T-helper 1 cell treated with Interleukin-12 subunit alpha and Interleukin-12 subunit beta and Interleukin-4 antibody, amounts not matched to agents 30 ng/mL and 1 ng/mL, for 36 hours (primary cell): ENCODE data around the gene CDH13. TPM values are rescaled to one million over a fixed set of nuclear protein-coding genes. Genes with fewer than 3 reads are reported as not detected.

Experiments
- intact Hi-C: fragments of 100-400 bp; cut with micrococcal nuclease; formaldehyde crosslinking; loops from one replicate; pipeline ENCODE4 v1.15.1; 2024
- total RNA-seq: library from RNA; stranded (reverse); gene quantifications from 2 replicates; pipeline ENCODE4 v1.2.3, GENCODE V29; 2022

Gene CDH13
- total RNA-seq, 1 donor from 2014 or later: not detected

DNA sequence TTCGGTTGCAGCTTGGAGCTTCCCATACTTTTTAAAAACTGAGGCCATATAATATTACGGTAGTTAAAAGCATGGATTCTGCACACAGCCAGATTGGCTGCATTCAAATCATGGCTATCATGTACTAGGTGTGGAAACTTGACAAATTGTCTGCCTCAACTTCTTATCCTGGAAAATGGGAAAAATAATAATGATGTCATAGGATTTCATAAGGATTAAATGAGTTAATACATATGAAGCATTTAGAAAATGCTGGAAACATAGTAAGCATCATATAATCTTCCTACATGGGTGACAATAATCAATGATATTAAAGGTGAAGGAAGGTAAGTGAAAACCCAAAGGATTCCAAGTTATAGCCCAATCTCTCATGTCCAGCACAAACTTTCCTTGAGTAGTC, 592.5 kb downstream of the CDH13 start:
- intact Hi-C loops: loop anchor here (5.0 kb wide), 3 partner anchors 472 to 1277 kb away; no protein-coding TSS in a partner anchor

DNA sequence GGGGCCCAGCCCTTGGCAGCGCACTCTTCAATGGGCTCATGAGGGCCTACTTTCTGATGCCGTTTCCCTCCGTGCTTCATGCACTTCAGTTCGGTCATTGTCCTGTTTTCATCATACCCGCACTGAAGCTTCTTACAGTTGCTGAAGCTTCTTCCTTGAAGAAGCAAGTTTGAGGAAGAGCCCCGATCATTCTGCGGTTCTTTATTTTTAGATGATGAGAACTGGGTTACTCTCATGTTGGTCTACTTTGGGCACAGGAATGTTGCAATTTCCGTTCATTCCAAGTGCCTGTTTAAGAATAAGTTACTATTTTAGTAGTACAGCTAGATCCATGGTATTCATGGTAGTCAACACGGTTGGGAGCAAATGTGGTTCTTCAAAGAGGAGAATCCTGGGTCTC, 593.3 kb downstream of the CDH13 start:
- intact Hi-C loops: no loop called here

DNA sequence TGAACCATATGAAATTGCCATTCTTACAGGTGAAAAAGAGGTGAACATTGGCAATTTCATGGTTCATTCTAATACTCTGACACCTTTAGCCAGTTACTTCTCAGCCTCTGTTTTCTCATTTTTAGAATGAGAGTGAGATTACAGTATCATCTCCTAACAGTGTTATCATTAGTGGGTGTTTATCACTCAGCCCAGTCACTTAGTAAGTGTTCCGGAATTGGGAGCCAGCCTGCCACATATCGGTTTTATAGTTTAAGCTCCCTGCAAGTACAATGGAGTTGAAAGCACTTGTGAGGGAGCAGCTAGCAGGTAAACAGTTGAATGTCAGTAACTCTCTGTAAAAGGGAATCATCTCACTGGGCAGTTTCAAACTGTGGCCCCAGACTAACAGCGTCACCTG, 597.9 kb downstream of the CDH13 start:
- intact Hi-C loops: no loop called here

DNA sequence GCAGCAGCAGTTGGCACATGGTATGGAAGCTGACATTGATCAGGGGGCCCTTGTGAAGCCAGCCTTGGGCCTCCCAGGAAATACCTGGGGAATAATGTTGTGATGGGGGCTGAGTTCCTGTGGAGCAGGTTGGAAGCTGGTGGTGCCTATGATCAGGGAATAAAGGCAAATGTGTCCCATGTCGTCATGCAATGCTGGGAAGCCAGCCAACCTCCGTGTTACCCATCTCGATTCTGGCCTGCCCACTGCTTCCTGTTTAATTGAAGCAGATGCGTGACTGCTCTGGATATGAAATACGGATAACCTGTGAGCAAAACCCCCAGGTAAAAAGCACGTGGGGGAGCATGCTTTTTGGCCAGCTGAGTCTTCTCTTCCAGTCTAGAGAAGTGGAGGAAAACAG, 600.6 kb downstream of the CDH13 start:
- intact Hi-C loops: no loop called here

DNA sequence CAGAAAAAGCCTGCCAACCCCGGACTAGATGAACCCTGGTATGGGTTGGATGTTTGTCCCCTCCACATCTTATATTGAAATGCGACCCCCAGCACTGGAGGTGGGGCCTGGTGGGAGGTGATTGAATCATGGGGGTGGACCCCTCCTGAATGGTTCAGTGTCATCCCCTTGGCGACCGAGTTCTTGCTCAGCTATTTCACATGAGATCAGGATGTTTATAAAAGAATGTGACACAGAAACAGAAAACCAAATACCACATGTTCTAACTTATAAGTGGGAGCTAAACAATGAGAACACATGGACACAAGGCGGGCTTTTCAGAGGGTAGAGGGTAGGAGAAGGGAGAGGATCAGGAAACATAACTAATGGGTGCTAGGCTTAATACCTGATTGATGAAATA, 605.0 kb downstream of the CDH13 start:
- intact Hi-C loops: no loop called here

DNA sequence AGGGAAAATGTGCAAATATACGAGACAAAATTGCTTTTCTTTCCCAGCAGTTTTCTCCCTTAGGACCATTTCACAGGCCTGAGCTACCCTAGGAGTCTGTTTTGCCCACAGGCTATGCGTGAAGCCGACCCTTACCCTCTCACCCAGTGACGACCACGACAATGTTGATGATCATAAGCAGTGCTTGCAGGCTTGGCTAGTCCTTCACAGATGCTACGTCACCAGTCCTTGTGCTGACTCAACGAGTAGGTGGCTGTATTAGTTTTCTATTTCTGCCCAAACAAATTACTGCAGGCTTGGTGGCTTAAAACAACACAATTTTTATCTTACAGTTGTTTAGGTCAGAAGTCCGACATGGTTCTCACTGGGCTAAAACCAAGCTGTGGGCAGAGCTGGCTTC, 606.4 kb downstream of the CDH13 start:
- intact Hi-C loops: no loop called here

DNA sequence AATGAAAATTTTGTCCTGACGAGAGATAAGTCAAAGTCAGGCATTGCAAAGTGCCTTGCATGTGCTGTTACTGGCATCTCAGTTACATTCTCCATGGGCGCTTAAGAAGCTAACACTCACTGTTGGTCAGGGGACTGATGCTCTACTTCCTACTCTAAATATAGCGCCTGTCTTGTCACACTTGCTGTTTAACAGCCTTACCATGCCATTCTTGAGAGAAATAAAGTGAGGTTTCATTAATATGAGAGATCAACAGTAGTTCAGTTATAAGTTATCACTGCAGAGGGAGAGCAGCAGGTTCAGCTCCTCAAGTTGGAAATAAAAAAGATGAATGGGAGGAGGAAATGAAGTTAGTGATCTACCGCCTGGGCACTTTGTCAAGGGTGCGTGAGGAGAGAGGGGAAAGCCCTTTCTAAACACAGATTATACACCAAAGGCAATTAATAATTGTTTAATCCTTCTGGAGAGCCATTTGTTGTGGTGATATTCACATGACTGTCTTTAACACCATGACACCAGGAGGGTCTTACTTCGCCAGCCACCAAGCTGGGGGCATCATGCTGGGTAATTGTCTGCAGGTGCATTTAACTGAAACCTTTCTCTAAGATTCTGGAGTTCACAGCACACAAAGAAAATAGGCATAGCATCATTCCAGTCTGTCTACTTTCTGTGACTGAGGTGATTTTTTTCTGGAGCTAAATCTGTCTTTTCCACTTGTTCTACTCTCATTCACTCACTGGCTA, 612.4 kb downstream of the CDH13 start:
- intact Hi-C loops: no loop called here

DNA sequence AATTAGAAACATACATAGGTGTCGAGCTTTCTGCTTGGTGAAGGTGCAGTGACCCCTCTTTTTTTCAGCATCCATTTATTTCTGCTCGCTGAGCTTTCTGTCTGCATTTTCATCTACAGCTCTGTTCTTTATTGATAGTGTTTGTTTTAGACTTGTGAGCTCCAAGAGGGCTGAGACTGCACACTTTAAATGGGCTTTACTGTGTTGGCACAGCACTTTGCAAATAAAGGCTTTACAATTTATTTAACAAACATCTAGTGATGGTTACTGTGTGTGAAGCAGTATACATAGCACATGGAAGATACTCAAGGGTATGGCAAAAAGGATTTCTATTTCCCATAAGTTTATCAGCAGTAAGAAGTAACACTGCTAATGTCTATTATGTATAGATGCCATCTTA, 617.3 kb downstream of the CDH13 start:
- intact Hi-C loops: no loop called here

DNA sequence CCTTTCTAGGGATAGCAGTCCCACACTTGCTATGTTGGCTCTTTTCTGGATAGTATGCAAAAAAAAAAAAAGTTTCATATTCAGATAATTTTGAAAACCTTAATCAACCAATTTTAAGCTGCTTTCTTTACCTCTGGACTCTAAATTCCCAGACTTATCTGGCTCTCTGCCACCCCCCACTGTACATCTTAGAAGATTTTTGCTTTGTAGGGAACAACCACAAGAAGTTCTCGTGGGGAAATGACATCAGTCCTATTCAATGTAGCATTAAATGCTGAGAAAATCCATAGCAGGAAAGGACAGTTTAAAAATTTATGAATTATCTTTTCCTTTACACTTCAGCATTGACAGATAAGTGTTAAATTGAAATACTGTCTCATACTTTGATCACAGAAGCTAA, 618.3 kb downstream of the CDH13 start:
- intact Hi-C loops: no loop called here

DNA sequence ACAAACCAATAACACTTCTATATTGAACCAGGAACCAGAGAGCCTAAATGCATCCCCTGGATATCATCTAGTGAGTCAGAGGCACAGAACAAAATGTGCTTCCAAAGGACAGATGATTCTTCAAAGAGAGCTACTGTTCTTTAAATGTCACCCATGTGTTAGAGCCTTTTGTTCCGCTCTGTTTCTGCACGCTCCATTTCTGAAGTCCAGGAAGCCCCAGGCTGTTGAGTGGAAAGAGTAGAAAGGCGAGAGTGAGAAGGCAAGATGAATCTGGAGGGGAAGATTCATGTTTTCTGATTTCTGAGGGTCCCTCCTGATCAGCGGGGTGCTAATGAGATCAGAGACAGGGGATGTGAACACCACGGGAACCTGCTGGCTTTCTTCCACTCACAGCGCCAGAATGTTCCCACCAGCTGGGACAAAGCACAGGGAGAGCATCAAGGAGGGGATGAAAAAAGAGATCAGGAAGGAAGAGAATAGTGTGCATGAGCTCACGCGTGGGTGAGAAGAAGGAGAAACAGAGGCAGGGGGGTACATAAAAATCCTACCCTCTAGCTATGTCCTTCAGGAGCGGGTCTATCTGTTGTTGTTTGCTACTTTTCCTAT, 621.1 kb downstream of the CDH13 start:
- intact Hi-C loops: no loop called here

DNA sequence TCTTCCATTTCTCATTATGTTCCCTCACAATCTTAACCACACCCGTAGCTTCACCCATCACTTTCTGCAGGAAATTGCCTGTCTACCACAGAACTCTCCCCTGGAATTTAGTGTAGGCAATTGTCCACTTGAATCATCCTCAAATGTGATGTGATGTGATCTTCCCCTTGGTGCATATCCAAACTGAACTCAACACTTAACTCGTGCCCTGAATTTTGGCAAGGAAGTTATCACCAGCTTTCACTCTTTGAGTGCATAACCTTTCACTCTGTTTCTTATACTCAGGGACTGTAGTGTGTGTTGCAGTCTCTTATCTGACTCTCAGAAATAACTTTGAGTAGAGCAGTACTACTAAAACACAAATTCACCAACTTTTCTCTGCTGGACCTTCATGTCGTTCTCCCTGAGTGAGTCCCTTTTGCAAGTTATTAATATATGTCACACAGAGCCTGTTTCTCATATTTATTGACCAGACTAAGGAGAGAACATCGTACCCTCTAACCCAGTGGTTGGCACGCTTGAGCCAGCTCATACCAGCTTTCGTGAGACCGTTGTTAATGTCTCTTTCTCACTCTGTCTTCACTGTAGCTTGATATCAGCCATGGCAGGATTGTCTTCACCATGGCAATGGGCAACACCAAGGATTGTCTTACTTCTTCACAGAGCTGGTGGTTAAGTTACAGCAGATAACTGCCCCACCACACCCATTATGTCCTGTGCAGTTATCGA, 622.1 kb downstream of the CDH13 start:
- intact Hi-C loops: no loop called here

DNA sequence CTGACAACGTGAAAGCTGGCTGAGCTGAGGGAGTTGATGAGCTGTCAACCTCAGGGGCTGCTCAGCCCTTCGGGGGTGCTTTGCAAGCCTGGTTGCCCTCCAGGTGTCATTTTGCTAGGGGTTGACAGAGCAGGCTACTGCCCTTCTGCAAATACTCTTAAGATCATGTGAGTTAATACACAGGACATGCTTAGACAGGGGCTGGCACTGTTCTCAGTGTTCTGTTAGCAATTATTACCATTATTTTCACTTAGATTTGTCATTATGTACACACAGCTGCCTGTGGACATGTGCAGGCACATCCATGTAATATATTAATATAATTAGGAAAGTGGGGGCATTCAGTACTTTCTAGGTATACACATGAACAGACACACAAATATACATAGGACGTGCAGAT, 626.8 kb downstream of the CDH13 start:
- intact Hi-C loops: no loop called here

DNA sequence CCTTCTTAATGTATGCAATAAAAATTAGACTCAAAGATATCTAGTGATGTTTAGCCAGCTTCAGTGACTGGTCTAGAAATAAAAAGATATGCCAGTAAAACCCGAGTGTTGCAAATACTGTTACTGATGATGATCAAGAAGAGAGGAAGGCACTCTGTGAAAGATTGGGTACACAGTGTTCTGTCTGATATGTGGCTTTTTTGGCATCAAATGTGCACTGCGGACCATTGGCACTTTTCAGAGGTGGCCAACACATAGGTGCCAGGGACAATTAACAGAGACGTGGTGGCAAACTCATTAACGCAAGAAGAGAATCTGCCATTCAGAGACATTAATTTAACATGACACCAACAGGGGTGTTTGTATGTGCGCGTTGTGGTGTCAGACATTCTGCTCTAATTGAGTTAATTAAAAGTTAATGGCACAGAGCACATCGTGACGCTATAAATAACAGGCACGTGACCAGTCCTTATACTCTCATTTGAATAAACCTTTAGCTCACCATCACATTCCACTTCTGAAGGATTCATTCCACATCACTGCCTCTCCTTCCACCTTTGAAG, 631.7 kb downstream of the CDH13 start:
- intact Hi-C loops: no loop called here

DNA sequence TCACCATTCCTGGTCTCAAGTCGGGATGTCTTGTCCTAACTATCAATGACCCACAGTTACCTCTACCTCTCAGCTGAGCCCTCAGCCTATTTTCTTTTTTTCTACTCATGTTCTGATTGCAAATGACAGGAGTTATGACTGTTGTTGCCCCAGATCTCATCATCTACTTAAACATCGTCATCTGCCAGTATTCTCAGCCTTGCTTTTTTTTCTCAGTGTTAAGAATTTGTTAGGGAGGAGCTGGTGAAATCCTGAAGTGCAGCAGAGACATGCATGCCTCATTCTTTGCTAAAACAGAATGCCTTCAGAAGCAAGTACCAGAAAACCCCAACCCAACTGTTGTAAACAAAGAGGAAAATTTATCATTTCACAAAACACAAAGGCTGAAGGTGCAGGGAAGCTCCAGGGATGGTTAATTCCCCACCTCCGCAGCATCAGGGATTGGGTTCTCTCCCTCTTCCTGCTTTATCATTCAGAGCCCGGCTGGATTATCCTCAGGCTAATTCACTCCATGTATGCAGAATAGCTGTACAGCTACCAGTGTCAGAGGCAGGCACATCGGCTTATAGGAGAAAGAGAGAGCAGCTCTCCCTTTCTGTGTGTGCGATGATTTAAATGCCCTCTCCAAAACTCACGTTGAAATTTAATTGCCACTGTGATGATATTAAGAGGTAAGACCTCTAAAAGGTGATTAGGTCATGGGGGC, 640.2 kb downstream of the CDH13 start:
- intact Hi-C loops: no loop called here

DNA sequence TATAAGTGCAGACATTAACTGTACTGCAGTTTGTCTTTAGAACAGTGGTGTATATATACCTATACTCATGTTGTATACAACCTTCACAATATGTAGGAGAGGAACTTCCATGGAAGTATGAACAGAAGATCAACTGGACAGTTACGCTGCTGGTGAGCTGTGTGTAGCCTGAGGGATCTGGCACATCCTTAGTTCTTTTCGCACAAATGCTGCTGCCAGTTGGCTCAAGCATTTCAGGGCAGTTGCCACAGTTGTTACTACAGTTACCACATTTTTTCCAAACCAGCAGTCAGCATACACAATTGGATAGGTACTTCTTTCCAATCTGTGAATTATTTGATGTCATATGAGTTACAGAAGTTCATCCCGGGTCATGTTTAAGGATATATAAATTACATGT, 641.4 kb downstream of the CDH13 start:
- intact Hi-C loops: no loop called here

DNA sequence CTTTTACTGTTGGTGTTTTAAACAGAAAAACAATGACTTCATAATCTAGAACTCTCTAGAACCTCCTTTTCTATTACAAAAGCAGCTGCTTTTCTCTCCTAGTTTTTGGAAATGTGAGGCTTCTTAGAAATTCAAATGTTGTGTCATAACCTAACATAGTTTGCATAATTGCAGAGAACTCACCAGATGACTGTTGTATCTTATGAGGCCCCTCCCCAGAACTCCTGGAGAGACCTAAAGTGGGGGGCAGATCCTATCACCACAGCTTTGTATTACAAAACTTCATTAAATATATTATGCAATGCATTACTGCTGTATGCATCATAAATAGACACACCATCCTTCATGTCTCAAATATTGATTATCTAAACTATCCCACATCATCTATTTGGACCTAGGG, 642.3 kb downstream of the CDH13 start:
- intact Hi-C loops: no loop called here

DNA sequence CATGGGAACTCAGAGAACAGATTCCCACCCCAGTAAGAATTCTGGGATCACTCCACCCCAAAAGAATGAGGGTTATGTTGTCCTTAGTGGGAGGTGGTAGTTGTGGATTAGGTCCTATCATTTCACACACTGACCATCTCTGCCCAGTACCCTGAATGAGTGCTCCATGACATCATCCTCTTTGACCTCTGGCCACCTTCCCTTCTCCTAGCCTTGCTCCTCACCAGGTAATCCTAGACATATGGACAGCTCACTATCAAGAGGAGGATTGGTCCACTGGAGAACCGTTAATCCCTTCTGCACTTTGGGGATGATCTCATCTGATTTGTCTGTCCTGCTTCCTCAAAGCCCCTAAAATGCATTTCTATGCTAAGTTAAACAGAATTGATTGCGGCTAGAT, 642.8 kb downstream of the CDH13 start:
- intact Hi-C loops: no loop called here

DNA sequence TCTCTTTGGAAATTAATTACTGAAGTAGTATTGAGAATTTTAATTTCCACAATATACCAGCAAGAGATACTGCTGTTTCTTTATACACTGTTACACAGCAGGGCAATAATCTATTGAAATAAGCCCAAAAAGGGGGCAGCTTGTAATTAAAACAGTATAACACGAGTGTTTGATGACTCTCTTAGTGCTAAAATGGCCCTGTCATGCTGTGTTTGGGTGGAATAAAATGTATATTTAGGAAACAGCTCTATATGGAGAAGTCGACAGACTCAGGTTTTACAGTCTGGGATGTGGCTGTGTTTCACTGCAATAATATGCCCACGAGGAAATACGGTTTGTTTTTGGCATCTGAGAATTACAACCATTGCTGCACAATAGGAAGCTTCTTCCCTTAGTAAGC, 643.3 kb downstream of the CDH13 start:
- intact Hi-C loops: no loop called here

DNA sequence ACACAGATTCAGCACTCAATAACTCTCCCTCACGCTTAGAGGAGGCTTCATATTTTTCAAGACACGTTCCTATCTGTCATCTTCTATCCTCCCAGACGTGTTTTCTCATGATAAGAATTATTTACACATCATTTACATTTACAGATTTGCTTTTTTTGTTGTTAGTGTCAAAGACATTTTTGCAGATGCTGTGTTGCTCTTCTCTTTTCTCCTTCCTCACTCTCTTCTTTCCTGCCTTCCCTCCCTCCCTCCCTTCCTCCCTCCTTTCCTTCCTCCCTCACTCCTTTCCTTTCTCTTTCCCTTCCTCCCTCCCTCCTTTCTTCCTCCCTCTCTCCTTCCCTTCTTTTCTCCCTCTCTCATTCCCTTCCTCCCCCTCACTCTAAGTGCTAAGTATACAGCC, 643.9 kb downstream of the CDH13 start:
- intact Hi-C loops: no loop called here

DNA sequence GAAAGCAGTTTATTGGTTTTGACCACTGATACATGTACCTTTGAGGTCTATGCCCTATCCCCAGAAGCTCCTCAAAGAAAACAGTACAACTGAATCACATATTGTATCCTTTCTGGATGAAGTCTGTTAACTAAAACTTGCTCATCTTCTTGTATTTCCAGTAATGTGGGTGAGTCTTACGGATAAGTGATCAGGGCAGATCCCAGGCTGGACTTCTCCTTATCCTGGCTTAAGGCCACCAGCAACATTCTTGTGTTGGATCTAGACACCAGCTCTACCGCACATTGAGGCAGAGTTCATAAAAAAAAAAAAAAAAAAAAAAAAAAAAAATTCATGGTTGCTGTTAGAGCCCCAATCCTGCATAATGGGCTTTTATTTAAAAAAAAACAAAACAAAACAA, 644.4 kb downstream of the CDH13 start:
- intact Hi-C loops: no loop called here

DNA sequence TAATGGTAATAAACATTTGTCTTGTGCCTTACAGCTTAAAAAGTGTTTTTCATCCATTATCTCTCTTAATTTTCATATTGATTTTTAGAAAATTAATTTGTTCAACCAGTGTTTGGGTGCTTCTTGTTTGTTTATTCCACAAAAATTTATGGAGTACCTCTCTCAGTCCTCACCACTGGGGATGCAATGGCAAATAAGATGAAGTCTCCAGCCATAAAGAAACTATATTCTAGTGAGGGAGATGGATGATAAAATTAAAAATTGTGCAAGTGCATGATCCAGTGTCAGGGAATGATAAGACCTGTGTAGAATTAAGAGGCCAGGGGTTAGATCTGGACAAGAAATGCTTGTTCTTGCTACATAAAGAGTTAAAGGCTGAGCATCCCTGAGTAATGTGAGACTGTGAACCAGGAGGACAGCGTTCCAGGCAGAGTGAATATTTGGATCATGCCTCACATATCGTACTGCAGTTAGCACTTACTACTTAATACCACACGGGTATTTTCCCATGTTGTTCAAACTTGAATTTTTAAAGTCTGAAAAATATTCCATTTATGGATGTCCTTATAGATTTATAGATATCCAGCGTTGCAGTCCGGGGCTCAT, 645.3 kb downstream of the CDH13 start:
- intact Hi-C loops: no loop called here
